SKM-1 (cell line): ENCODE measurements around the gene SORCS2.

Source experiments
- DNase-seq: peaks from one replicate; lab custom pipeline; 2025; ENCODE audit not compliant: unreplicated experiment; lab: John Stamatoyannopoulos, UW

The SORCS2 gene

GRCh38 chr4:7422151-7422897, 230.0 kb downstream of the SORCS2 start:
- no peak for DNase-seq

GRCh38 chr4:7422898-7423180, 230.5 kb downstream of the SORCS2 start:
- DNase-seq: no peak

- DNase-seq: no peak
Observed at GRCh38 chr4:7423391-7423790, 231.1 kb downstream of the SORCS2 start.

- DNase-seq: no peak
Observed at GRCh38 chr4:7423801-7424552, 231.6 kb downstream of the SORCS2 start.

GRCh38 chr4:7424553-7425111, 232.3 kb downstream of the SORCS2 start:
- no peak for DNase-seq

GRCh38 chr4:7425124-7425523, 232.8 kb downstream of the SORCS2 start:
- DNase-seq: no peak

GRCh38 chr4:7425591-7426468, 233.5 kb downstream of the SORCS2 start:
- no peak for DNase-seq

- DNase-seq: no peak
Observed at GRCh38 chr4:7426525-7427171, 234.3 kb downstream of the SORCS2 start.

GRCh38 chr4:7427361-7427760, 235.0 kb downstream of the SORCS2 start:
- DNase-seq: no peak

GRCh38 chr4:7427831-7428260, 235.5 kb downstream of the SORCS2 start:
- DNase-seq: no peak

- DNase-seq: no peak
Observed at GRCh38 chr4:7428261-7429068, 236.1 kb downstream of the SORCS2 start.

- DNase-seq: no peak
Observed at GRCh38 chr4:7429069-7429416, 236.7 kb downstream of the SORCS2 start.

GRCh38 chr4:7429601-7430078, 237.3 kb downstream of the SORCS2 start:
- no peak for DNase-seq

- DNase-seq: no peak
Observed at GRCh38 chr4:7430368-7430964, 238.1 kb downstream of the SORCS2 start.

- DNase-seq: no peak
Observed at GRCh38 chr4:7430965-7431695, 238.8 kb downstream of the SORCS2 start.

- DNase-seq: no peak
Observed at GRCh38 chr4:7431696-7432530, 239.6 kb downstream of the SORCS2 start.

- no peak for DNase-seq
Observed at GRCh38 chr4:7432531-7433375, 240.4 kb downstream of the SORCS2 start.
